GM12878 (cell line): Measurements from ENCODE around the gene SLC35E1.

Experiments
- HDAC6 ChIP-seq: fragments of 200-600 bp; sonication (generic); IDR thresholded peaks from one replicate; pipeline ENCODE4 v1.8.0; 2017; ENCODE audit warnings: antibody characterized with exemption; ENCODE audit not compliant: unreplicated experiment
- TF ChIP-seq, protein P1 (sequence below), 3 experiments: IDR thresholded peaks in 2 of 3; conservative IDR thresholded peaks in 1 of 3; 2 replicates each; pipeline ENCODE4 v1.5.1; 2011; ENCODE audit warnings: low read depth in 3 of 3, low read length in 3 of 3, mild to moderate bottlenecking in 3 of 3, control low read depth in 2 of 3, moderate library complexity in 2 of 3, inconsistent platforms in 1 of 3, mixed read lengths in 1 of 3; ENCODE audit not compliant: control insufficient read depth in 2 of 3, insufficient read depth in 1 of 3; ENCODE audit errors: extremely low read depth in 1 of 3

DNA sequence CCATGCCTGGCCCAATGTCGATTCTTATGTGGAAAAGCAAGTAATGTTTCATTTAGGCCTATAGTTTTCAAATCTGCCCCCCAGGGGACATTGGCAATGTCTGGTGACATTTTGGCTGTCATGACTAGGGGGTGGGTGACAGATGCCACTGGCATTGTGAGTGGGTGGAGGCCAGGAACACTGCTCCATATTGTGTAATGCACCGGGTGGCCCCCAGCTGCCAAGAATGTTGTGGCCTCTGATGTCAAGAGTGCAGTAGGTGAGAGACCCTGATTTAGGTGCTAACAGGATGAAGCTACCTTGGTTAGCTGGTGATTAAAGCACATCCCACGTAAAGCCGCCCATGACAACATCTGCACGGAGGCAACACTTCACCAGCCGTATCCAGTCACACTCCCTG, 65.3 kb downstream of the SLC35E1 start:
- TF ChIP-seq, protein P1, sequence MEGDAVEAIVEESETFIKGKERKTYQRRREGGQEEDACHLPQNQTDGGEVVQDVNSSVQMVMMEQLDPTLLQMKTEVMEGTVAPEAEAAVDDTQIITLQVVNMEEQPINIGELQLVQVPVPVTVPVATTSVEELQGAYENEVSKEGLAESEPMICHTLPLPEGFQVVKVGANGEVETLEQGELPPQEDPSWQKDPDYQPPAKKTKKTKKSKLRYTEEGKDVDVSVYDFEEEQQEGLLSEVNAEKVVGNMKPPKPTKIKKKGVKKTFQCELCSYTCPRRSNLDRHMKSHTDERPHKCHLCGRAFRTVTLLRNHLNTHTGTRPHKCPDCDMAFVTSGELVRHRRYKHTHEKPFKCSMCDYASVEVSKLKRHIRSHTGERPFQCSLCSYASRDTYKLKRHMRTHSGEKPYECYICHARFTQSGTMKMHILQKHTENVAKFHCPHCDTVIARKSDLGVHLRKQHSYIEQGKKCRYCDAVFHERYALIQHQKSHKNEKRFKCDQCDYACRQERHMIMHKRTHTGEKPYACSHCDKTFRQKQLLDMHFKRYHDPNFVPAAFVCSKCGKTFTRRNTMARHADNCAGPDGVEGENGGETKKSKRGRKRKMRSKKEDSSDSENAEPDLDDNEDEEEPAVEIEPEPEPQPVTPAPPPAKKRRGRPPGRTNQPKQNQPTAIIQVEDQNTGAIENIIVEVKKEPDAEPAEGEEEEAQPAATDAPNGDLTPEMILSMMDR (IDR thresholded peaks at IDR 0.05 in 2 of 3, conservative IDR thresholded peaks at IDR 0.05 in 1 of 3; ENCODE audit: control insufficient read depth in 2 of 3, extremely low read depth in 1 of 3, insufficient read depth in 1 of 3, low read depth in 3 of 3, low read length in 3 of 3), result no peak
- TF ChIP-seq HDAC6, result no peak
